A549 (cell line): ENCODE results near the gene MORF4L1.

Experiments
- CTCF ChIP-seq: fragments of >200 bp; sonication (Bioruptor Twin); formaldehyde crosslinking; IDR thresholded peaks from 3 replicates; pipeline ENCODE4 v1.5.1; 2016
- HOXA7 ChIP-seq: fragments of 250-450 bp; sonication (Bioruptor Pico); IDR thresholded peaks from 2 replicates; pipeline ENCODE4 v1.5.0; 2020; ENCODE audit warnings: mild to moderate bottlenecking, moderate library complexity
- MAX ChIP-seq: IDR thresholded peaks from 2 replicates; pipeline ENCODE4 v1.6.1; 2012
- POLR2A ChIP-seq: IDR thresholded peaks from 2 replicates; pipeline ENCODE4 v1.6.1; 2012; ENCODE audit warnings: mild to moderate bottlenecking, low read length
- RFX5 ChIP-seq: fragments of 450-650 bp; IDR thresholded peaks from 2 replicates; pipeline ENCODE4 v1.7.1; 2014; ENCODE audit warnings: antibody characterized with exemption, mild to moderate bottlenecking, moderate library complexity
- SMC3 ChIP-seq: fragments of >200 bp; sonication (Bioruptor Twin); formaldehyde crosslinking; IDR thresholded peaks from 3 replicates; pipeline ENCODE4 v1.6.1; 2018; ENCODE audit warnings: inconsistent platforms

- TF ChIP-seq CTCF (no peak), POLR2A (no peak), SMC3 (no peak), MAX (no peak), RFX5 (no peak), HOXA7 (CRISPR knock-in tag) (no peak)
Observed at GRCh38 chr15:78921517-78921916, 48.8 kb downstream of the MORF4L1 start.
